HG03442 (cell line): ENCODE results near the gene GPX1.
A peak's percentile ranks its signal among the peaks of the same experiment; 100 is the strongest.
"Not testable (repeated sequence)": the region's sequence is repeated elsewhere in the genome, so short reads cannot be mapped to it uniquely, and the experiment has no call there.

Experiments
- ATAC-seq: cut with Tn5 transposase; IDR thresholded peaks from one replicate; pipeline ENCODE4 v1.9.1; 2021; ENCODE audit warnings: mild to moderate bottlenecking, moderate library complexity; ENCODE audit not compliant: unreplicated experiment

Gene GPX1

DNA sequence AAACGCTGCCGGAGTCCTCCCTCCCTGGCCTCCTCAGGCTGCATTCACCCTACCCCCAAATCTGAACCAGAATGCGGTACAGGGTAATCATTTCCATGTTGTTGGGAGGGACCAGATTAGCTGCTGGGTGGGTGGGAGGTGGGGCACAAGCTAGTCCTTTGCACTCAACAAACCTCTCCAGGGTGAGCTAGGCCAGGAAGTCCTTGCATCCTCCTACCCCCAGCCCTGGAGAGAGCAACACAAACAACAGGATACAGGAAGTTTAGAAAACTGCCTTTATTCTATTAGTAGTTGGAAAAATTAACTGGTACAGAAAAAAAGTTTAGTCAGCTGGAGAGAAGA, 702 bp upstream of the GPX1 start:
- ATAC-seq = no peak

DNA sequence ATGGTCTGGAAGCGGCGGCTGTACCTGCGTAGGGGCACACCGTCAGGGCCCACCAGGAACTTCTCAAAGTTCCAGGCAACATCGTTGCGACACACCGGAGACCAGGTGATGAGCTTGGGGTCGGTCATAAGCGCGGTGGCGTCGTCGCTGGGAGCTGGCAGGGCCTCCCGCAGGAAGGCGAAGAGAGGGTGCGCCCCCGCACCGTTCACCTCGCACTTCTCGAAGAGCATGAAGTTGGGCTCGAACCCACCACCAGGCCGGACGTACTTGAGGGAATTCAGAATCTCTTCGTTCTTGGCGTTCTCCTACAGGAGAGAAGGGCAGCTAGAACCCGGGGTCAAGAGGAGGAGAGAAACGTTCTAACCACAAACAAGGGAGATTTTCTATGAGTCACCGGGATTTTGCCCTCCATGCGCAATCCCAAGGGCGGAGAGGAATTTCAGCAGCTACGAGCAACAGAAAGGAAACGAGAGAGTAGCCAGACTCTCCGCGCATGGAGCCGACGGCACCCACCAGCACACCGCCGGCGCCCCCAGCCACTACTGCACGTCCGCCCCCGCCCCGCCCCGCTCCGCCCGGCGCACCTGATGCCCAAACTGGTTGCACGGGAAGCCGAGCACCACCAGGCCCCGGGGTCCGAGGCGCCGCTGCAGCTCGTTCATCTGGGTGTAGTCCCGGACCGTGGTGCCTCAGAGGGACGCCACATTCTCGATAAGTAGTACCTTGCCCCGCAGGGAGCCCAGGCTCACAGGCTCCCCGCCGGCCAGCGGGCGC, 523 bp downstream of the GPX1 start:
- not testable (repeated sequence) for ATAC-seq

DNA sequence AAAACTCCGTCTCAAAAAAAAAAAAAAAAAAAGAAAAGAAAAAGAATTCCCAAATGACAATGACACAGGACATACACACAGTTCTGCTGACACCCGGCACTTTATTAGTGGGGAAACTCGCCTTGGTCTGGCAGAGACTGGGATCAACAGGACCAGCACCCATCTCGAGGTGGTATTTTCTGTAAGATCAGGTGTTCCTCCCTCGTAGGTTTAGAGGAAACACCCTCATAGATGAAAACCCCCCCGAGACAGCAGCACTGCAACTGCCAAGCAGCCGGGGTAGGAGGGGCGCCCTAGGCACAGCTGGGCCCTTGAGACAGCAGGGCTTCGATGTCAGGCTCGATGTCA, 1.1 kb downstream of the GPX1 start:
- ATAC-seq = not testable (repeated sequence)

DNA sequence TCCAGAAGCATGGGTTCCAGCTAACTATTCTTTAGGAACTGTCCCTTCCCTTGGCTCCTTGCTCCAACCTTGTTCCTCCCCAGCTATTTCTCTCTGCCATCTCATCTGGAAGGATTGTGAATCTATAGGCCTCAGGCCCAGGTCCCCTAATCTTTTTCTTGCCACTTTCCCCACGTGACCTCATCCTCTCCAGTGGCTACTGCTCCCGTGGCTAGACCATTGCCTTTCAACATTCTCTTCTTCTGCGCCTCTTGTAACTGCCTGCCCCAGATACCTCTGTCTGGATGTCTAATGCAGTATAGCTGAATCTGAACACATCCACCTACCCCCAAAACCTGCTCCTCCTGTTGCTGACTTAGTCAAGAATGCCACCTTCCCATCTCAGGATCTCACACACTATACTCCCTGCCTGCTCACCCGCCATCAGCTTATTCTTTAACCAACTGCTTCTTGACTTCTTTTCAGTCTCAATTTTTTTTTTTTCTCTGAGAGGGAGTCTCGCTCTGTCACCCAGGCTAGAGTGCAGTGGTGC, 5.2 kb downstream of the GPX1 start:
- no peak for ATAC-seq

DNA sequence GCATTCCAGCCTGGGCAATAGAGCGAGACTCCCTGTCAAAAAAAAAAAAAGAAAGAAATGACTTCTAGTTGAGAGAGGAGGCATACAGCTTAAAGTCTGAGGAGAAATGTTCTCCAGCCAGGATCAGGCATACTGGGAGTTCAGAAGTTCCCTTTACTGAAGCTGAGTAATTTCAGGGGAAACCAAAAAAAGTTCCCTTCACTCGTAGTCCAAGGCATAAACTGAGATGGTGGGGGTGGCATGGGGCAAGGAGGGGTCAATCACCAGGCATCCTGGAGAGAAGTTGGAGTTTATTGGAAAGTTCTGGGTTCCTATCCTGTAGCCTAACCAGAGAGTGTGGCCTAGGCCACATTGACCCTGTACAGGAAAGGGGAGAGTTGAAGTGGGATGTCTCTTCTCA, 5.9 kb downstream of the GPX1 start:
- ATAC-seq = no peak

DNA sequence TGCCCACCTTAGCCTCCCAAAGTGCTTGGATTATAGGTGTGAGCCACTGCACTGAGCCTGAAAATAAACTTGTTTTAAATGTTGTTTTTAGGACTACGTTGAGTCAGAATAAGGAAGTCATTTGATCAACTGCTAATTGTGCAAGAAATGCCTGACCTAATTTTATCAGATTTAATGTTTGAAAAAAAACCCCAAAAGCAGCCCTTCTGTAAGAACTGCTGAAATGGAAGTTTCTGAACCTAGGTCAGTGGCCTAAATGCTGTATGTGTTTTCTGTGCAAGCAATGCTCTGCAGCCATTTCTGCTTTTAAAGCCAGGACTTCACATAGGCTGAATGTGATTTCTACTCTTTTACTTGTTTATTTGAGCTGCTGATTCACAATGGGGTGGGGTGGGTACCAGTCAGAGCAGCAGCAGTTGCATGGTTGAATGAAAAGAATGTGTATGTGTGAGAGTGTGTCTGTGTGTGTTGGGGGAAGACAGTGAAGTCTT, 6.6 kb downstream of the GPX1 start:
- no peak for ATAC-seq

DNA sequence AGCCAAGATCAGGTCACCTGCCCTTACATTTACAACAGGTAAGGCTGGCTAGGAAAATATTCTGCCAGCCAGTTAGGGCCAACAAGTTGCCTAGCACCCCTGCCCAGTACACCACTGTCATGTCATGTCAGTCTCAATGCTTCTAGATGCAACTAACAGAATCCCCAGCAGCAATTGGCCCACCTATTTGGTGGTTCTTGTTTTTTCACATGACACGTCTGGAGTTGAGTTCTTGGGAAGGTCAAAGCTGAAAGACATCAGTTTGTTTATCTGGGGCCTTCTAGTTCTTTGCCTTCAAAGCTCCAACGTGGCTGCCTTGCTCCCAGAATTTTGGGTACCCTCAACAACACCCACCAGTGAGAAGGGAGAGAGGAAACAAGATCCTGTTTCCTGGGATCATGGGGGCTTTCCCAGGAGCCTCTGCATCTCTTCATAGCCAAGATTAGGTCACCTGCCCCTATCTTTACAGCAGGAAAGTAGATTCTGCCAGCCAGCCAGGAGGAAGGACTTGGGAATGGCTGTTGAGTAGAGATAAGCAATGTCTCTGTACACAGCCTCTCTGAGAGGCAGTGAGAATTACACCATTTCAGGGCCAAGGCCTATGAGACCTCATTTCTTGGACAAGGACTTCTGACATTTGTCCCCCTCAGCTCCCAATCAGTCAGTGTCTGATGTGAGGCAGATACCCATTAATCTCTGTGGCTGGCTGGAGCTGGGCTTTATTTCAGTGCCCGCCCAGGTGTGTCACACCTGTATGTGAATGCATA, 8.6 kb downstream of the GPX1 start:
- ATAC-seq = no peak

DNA sequence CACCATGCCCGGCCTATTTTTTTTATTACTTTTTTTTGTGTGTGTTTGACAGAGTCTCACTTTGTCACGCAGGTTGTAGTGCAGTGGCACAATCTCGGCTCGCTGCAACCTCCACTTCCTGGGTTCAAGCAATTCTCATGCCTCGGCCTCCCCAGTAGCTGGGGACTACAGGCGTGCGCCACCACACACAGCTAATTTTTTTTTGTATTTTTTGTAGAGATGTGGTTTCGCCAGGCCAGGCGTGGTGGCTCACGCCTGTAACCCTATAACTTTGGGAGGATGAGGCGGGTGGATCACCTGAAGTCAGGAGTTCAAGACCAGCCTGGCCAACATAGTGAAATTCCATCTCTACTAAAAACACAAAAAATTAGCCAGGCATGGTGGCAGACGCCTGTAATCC, 9.8 kb downstream of the GPX1 start:
- not testable (repeated sequence) for ATAC-seq

DNA sequence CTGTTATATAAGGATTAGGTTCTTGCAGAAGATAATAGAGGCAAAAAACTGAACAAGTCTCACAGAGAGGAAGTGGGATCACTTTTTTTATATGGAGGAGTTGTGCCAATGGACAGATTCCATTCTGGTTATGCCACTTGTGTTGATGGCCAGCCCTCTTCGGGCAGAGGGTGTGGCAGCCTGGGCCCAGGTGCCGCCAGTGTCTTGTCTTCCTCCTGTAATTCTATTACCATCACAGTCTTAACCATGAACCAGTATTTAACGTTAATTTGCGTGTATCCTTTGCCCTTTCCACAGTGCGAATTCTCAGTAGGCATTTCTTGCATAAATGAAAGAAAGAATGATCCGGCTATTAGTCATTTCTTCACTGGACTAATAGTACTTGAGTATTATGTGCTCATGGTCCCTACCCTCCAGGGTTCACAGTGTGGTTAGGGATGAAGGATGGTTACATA, 11.3 kb downstream of the GPX1 start:
- ATAC-seq = no peak

DNA sequence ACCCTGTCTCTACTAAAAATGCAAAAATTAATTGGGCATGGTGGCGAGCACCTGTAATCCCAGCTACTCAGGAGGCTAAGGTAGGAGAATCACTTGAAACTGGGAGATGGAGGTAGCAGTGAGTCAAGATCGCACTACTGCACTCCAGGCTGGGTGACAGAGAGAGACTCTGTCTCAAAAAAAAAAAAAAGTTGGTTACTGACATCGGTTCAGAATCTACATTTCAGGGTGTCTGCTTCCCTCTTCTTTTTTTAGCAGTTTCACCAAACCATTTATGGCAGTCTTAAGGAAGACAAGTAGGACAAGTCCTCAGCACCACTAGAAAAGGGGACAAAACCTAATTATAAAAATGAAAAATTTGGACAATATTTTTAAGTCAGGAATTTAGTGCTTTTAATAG, 15.0 kb downstream of the GPX1 start:
- ATAC-seq = no peak

DNA sequence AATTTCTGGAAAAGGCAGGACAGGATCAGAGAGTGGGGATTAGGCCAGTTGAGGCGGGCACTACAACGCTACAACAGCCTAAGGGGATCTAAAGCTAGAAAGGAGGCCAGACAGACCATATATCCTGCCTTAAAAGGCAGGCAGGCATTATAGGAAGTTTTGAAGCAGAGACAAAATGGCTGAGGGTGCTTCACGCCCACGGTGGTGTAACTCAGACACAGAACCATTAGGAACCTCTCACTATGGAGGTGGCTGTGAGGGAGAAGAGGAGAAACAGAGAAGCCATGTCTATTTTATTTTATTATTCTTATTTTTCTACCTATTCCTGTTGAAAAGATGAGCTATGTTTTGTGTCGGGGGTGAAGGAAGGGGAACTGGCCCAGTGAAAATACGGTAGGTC, 16.2 kb downstream of the GPX1 start:
- no peak for ATAC-seq

DNA sequence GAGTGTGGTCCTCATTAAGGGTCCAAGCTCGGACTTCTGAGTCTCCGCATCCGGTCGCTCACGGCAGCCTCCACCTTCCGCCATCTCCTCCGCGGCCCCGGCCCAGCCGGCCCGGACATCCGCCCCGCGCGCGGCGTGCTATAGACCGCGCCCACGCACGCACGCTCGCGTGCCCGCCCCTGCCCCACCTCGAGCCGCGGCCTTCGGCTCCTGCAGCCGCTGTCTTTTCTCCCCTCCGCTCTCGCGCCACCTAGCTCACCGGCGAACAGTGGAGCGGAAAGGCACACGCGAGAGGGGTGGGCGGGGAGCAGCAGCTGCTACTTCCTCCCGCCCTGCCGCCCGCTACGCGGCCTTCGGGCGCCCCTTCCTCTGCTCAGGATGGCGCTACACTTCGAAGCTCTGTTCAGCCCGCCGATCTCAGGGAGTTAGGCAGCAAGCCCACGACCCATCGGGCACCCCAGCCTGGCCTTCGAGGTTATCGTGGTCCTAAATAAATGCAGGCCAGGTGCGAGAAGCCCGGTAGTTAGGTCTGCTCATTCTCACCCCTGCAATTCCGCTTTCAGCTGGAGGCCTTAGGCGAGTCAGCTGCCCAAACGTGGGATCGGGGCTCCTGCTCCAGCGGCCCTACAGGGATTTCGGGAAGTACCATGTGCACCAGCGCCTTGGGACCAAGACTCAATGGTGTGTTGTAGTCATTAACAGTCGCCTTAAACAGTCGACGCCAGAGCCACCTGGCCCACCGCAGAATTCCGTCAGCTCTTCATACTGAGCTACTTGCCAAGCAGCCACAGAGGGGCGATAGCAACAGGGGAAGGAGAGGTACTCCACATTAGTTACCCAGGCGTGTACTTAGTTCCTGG, 18.0 kb downstream of the GPX1 start, which contains the start of gene USP4:
USP4 (minus strand) TSS at position 113 of the 860 bp plus-strand sequence; CDS start at position 84, 29 bp downstream.
- peak; percentile 85 for ATAC-seq

DNA sequence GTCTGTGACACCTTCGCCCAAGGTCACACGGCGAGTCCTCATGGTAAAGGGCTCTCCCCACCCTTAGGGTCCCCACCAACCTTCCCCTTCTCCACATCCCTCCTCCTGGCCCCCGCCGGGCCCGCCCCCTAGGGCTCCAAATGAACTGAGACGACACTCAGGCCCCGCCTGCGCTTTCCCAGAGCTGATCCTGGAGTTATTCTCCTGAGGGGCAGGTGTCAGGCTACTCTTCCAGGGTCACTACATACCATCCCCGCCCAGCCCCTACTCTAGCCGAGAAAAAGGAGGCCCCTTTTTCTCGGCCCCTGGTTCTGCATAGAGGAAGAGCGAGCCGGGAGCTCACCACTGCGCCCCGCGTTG, 18.6 kb downstream of the GPX1 start:
- ATAC-seq = peak; percentile 3

DNA sequence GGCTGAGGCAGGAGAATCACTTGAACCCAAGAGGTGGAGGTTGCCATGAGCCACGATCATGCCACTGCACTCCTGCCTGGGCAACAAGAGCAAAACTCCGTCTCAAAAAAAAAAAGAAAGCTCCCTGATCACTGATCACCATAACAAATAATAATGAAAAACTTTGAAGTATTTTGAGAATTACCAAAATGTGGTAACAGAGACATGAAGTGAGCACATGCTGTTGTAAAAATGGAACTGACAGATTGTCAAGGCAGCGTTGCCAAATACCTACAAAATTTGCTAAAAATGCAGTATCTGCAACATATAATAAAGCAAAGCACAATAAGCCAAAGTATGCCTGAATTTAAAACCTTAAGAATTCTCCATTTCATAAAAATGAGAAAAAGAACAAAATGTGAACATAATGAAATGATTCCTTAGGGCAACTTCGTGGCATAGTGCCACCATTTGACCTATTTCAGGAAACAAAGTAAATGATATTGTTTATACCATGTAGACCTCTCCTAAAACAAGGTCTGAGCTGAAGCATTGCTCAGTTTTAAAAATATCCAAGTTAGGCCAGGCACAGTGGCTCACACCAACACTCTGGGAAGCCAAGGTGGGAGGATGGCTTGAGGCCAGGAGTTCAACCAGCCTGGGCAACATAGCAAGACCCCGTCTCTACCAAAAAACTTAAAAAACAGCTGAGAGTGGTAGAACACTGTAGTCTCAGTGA, 24.1 kb downstream of the GPX1 start:
- ATAC-seq = no peak

DNA sequence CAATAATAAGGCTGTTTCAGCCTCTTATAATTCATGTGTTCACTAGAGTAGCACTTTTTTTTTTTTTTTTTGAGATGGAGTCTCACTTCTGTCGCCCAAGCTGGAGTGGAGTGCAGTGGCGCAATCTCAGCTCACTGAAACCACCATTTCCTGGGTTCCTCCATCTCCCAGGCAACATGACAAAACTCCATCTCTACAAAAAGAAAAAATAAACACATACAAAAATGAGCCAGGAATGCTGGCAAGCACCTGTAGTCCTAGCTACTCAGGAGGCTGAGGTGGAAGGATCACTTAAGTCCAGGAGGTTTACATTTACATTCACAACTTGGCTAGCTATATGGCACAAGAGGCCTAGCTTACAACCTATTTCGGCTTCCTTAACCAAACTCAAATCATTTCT, 25.1 kb downstream of the GPX1 start:
- ATAC-seq = no peak

DNA sequence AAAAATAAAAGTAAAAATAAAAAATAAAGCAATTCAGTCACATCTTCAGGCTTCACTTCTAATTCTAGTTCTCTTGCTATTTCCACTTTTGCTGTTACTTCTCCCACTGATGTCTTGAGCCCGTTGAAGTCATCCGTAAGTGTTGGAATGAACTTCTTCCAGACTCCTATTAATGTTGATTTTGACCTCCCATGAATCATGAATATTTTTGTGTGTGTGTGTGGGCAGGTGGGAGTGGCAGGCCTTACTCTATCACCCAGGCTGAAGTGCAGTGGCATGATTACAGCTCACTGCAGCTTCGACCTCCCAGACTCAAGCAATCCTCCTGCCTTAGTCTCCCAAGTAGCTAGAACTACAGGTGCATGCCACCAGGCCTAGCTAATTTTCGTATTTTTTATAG, 29.0 kb downstream of the GPX1 start:
- ATAC-seq = no peak

DNA sequence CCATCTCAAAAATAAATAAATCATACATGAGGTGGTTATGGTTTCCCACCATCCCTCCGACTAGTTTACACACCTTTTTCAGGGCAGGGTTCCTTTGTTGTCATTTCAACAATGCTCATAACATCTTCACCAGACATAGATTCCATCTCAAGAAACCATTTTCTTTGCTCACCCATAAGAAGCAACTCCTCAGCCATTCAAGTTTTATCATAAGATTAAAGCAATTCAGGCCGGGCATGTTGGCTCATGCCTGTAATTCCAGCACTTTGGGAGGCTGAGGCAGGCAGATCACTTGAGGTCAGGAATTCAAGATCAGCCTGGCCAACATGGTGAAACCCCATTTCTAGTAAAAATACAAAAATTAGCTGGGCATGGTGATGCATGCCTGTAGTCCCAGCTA, 29.8 kb downstream of the GPX1 start:
- ATAC-seq = not testable (repeated sequence)

DNA sequence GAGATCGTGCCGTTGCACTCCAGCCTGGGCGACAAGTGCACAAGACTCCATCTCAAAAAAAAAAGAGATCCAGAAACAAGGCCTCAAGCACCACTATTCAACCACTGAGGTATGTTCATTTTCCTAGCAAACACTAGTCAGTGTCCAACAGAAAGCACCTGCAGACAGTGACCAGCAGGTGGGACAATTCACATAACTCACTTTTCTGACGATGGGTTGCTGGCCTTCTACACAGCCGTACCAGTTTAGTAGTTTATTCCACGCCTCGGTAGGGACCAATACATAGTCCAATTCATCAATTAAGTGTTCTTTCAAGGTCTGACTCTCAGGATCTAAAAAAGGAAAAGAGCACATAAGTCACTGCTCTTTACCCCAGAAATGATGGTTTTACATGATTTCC, 30.7 kb downstream of the GPX1 start:
- no peak for ATAC-seq

DNA sequence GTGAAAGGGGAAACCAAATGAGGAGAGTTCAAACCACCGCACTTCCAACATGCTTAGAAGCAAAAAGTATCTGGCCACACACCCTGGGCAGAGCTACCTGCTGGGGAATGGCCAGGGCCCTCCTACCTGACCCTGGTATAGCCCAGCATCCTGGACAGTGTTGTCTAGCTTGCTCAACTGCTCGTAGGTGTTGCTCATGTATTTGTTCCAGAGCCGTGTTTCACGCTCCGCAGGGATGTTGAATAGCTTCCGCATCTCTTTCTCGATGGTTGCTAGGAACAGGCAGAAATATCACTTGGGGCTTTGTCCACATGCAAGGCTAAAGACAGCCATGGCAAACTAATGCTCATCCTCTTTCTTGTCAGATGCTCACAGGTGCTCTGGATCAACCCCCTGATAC, 33.4 kb downstream of the GPX1 start:
- ATAC-seq = no peak

DNA sequence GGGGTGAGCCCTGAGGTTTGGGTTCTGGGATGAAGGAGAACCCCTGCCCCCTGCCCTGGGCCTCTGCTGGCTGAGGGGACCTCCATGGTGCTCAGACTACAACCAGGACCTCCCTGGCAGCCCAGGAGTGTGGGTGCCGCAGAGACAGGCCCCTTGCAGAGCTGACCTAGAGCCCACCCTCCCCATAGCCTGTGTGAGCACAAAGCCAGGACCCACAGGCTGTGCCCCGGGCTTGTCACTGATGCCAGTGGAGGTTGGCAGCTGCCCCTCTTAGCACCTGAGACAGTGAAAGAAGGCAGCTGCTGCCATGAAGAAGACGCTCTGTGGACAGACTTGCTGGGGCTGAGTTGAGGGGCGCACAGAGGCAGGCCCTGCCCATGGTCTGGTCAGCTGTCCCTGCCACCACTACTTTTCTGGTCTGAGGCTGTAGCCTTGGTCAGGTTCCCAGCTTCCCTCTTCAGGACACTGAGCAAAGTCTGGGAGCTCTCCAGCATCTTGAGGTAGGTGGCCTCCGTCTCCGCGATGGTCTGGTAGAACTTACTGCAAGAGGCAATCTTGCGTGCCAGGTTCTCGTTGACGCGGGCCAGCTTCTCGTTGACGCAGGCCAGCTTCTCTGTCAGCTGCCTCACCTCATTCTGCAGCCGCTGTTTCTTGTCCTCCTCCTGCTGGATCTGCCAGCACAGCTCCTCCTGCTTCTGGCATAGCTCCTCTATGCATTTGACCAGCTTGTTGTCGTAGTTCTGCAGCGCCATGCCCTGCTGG, 41.3 kb downstream of the GPX1 start:
- ATAC-seq = no peak
